Measurements from ENCODE around the gene SLC27A1.

DNA sequence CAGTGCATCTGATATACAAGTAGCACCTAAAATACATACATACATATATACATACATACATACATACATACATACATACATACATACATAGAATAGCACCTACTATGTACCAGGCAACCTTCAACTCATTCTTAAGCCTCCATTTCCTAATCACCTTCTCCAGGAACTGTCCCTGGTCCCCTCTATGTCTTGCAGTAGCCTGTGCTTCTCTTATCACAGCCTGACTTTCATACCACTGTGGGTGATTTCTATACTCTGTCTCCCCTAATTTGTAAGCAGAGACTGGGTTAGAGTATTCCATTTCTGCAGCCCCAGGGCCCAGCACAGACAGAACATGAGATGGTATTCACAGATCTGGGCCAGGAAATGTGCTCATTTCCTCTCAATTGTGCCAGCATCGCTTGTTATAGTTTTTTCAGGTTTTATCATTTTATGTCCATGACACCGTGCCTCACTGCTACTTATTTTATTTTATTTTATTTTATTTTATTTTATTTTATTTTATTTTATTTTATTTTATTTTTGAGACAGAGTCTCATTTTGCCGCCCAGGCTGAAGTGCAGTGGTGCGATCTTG lies 70.9 kb downstream of the SLC27A1 start:
- TF ChIP-seq, protein P1, sequence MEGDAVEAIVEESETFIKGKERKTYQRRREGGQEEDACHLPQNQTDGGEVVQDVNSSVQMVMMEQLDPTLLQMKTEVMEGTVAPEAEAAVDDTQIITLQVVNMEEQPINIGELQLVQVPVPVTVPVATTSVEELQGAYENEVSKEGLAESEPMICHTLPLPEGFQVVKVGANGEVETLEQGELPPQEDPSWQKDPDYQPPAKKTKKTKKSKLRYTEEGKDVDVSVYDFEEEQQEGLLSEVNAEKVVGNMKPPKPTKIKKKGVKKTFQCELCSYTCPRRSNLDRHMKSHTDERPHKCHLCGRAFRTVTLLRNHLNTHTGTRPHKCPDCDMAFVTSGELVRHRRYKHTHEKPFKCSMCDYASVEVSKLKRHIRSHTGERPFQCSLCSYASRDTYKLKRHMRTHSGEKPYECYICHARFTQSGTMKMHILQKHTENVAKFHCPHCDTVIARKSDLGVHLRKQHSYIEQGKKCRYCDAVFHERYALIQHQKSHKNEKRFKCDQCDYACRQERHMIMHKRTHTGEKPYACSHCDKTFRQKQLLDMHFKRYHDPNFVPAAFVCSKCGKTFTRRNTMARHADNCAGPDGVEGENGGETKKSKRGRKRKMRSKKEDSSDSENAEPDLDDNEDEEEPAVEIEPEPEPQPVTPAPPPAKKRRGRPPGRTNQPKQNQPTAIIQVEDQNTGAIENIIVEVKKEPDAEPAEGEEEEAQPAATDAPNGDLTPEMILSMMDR (IDR thresholded peaks at IDR 0.05 in 2 of 3, conservative IDR thresholded peaks at IDR 0.05 in 1 of 3; ENCODE audit: control insufficient read depth in 2 of 3, extremely low read depth in 1 of 3, insufficient read depth in 1 of 3, low read depth in 3 of 3, low read length in 3 of 3): no peak
- TF ChIP-seq NFYA (IDR thresholded peaks at IDR 0.05; ENCODE audit: borderline replicate concordance, low read depth, low read length): no peak
- TF ChIP-seq SUPT20H (IDR thresholded peaks at IDR 0.05; ENCODE audit: borderline replicate concordance, control insufficient read depth, low read depth, low read length): no peak
